CD4-positive, CD25-positive, alpha-beta regulatory T cell (primary cell): ENCODE results near the gene TIMP1. TPM values are rescaled to one million over a fixed set of nuclear protein-coding genes. Genes with fewer than 3 reads are reported as not detected.

Source experiments
- ATAC-seq, 2 donors: fragments of 150-1000 bp; cut with Tn5 transposase; one replicate each; pipeline ENCODE4 v1.10.0; 2021; ENCODE audit warnings: low read depth in 2 of 2, moderate number of reproducible peaks in 2 of 2, moderate library complexity in 1 of 2
- DNase-seq, 3 donors: peaks; one replicate each; pipeline versions ENCODE4 v3.0.0 to v3.0.0-alpha.2; 2012 to 2022; ENCODE audit warnings: mixed read lengths in 1 of 3
- H3K27ac ChIP-seq: one replicate; pipeline ENCODE4 v1.7.0; 2013; ENCODE audit warnings: mild to moderate bottlenecking, low read length; ENCODE audit not compliant: insufficient read depth, poor library complexity, severe bottlenecking
- H3K27me3 ChIP-seq: one replicate; pipeline ENCODE4 v1.7.0; 2013; ENCODE audit warnings: low read length; ENCODE audit not compliant: control insufficient read depth, insufficient read depth
- H3K36me3 ChIP-seq: one replicate; pipeline ENCODE4 v1.7.0; 2013; ENCODE audit warnings: mild to moderate bottlenecking, low read length, moderate library complexity; ENCODE audit not compliant: control insufficient read depth, insufficient read depth
- H3K4me1 ChIP-seq: 2 replicates; pipeline ENCODE4 v1.7.0; 2013; ENCODE audit warnings: mild to moderate bottlenecking, low read length; ENCODE audit not compliant: insufficient read depth, control insufficient read depth, poor library complexity, severe bottlenecking
- H3K4me3 ChIP-seq: one replicate; pipeline ENCODE4 v1.7.0; 2013; ENCODE audit warnings: low read depth, mild to moderate bottlenecking, low read length, moderate library complexity
- H3K9me3 ChIP-seq, 2 experiments: 1 replicate in 1 of 2; 2 replicates in 1 of 2; pipeline ENCODE4 v1.7.0; 2013; ENCODE audit warnings: low read length in 2 of 2, mild to moderate bottlenecking in 1 of 2, moderate library complexity in 1 of 2; ENCODE audit not compliant: control insufficient read depth in 2 of 2
- H3K27ac Mint-ChIP-seq, 3 donors: one replicate each; pipeline ENCODE4 v1.8.0; 2020 to 2022; ENCODE audit warnings: mild to moderate bottlenecking in 3 of 3, mixed read lengths in 3 of 3, moderate library complexity in 2 of 3
- H3K27me3 Mint-ChIP-seq: one replicate; pipeline ENCODE4 v1.8.0; 2022; ENCODE audit warnings: mild to moderate bottlenecking, mixed read lengths
- H3K36me3 Mint-ChIP-seq: one replicate; pipeline ENCODE4 v1.8.0; 2020; ENCODE audit warnings: mixed read lengths
- H3K4me1 Mint-ChIP-seq, 4 donors: one replicate each; pipeline ENCODE4 v1.8.0; 2020 to 2022; ENCODE audit warnings: mixed read lengths in 4 of 4, mild to moderate bottlenecking in 1 of 4
- H3K4me3 Mint-ChIP-seq, 4 donors: one replicate each; pipeline ENCODE4 v1.8.0; 2020 to 2022; ENCODE audit warnings: mild to moderate bottlenecking in 4 of 4, mixed read lengths in 4 of 4, moderate library complexity in 3 of 4
- H3K9me3 Mint-ChIP-seq, 7 donors: one replicate each; pipeline ENCODE4 v1.8.0; 2020 to 2022; ENCODE audit warnings: mixed read lengths in 7 of 7, mild to moderate bottlenecking in 3 of 7, moderate library complexity in 2 of 7
- polyA plus RNA-seq, 4 donors: library from polyadenylated mRNA; unstranded; fragments of 300-500 nt; fragmentation: Illumina TruSeq; gene quantifications; one replicate each; pipeline ENCODE4 v1.2.3, GENCODE V29; 2021
- total RNA-seq: library from RNA; stranded (reverse); gene quantifications from one replicate; pipeline ENCODE4 v1.2.3, GENCODE V29; 2022

The TIMP1 gene
- total and polyA plus RNA-seq, 5 donors from 2014 or later, result 31.8 to 133 (median 100) TPM

DNA sequence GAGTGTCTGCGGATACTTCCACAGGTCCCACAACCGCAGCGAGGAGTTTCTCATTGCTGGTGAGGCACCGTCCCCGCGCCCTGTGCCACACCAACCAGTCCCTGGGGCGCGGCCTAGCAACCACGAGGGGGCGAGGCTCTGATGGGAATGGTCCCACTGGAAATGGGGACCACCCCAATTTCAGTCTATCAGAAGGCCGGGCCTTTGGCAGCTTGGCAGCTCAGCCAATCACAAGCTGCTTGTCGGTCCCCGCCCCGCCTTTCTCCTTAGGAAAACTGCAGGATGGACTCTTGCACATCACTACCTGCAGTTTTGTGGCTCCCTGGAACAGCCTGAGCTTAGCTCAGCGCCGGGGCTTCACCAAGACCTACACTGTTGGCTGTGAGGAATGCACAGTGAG, 3.0 kb downstream of the TIMP1 start:
- ATAC-seq (no peak), DNase-seq (no peak)
- no peaks in the 10 kb centered on the region for H3K9me3 ChIP-seq
- H3K27me3 Mint-ChIP-seq, result no peaks in the 10 kb centered on the region
- H3K4me1 Mint-ChIP-seq, result peaks cover 0 to 22% (median 11%) of the 10 kb centered on the region in 4 donors
- H3K27me3 ChIP-seq, result no peaks in the 10 kb centered on the region
- no peak overlapping the region for H3K27ac ChIP-seq
- no peak overlapping the region for H3K4me3 Mint-ChIP-seq
- peaks cover 5% of the 10 kb centered on the region for H3K36me3 Mint-ChIP-seq
- no peaks in the 10 kb centered on the region for H3K9me3 Mint-ChIP-seq
- no peaks in the 10 kb centered on the region for H3K36me3 ChIP-seq
- H3K27ac Mint-ChIP-seq, result no peak overlapping the region
- peaks cover 20% of the 10 kb centered on the region for H3K4me1 ChIP-seq
- H3K4me3 ChIP-seq, result no peak overlapping the region

DNA sequence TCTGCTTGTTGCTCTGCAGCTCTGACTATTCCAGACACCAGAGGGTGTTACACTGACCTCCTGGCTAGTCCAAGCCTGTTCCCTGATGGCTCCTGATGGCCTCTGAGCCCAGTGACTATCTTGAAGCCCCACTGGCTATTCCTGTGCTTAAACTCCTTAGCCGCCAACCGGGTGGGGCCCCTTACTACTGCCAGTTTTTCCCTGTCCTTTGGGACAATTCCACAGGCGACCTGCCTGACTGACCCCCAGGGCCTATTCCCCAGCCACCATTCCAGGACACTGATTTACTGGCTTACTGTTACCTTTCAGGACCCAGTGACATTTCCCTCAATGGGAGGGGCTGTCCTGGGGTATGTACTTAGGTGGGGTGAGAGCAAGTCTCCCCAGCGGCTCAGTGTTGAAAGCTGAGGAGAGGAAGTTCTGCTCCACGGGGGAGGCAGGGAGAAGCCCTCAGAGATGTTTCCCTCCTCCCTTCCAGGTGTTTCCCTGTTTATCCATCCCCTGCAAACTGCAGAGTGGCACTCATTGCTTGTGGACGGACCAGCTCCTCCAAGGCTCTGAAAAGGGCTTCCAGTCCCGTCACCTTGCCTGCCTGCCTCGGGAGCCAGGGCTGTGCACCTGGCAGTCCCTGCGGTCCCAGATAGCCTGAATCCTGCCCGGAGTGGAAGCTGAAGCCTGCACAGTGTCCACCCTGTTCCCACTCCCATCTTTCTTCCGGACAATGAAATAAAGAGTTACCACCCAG, 4.0 kb downstream of the TIMP1 start:
- Histone ChIP-seq H3K4me3 (no peak overlapping the region), H3K36me3 (no peaks in the 10 kb centered on the region), H3K27ac (no peak overlapping the region), H3K27me3 (no peaks in the 10 kb centered on the region), H3K4me1 (peaks cover 20% of the 10 kb centered on the region), H3K9me3 (no peaks in the 10 kb centered on the region)
- H3K27me3 Mint-ChIP-seq, result no peaks in the 10 kb centered on the region
- no peak overlapping the region for H3K4me3 Mint-ChIP-seq
- H3K36me3 Mint-ChIP-seq, result peaks cover 5% of the 10 kb centered on the region
- H3K27ac Mint-ChIP-seq, result peak overlapping the region in 2 of 3 donors; percentile 44 to 48
- DNase-seq (no peak), ATAC-seq (no peak)
- H3K4me1 Mint-ChIP-seq, result peaks cover 0 to 19% (median 11%) of the 10 kb centered on the region in 4 donors
- H3K9me3 Mint-ChIP-seq, result no peaks in the 10 kb centered on the region

DNA sequence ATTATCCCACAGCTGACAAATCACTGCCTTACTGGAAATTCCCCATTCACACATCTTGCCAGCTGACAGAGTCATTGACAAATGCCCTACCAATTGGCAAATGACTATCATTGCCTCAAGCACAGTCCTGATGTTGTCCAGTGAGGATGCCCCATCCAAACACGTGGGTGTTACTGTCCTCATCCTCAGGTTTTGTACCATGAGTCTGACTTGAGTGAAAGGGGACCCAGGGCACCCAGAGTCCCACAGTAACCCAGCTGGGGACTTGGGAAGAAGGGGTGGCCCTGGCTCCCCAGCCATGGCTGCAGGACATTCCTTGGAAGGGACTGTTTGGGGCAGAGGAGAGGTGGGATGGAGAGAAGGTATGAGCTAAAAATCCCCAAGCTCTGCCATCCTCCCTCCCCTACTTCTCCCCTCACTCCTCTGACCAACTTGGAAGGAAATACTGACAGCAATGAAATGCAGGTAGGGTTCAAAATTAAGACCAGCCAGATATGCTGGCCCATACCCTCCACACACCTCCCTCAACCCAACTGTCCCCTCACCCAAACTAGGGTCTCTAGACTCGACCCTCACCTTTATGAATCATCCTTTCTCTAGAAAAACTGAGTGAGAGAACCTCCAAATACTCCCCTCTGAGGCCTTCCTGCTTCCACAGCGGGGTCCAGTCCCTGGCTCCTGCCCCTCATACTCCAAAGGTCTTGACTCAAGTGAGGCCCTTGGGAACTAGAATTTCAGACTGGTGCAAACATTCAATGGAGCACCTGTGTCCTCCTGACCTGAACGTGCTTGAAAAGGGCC, 5.1 kb downstream of the TIMP1 start:
- Histone ChIP-seq H3K27ac (no peak overlapping the region), H3K4me3 (no peak overlapping the region), H3K9me3 (no peaks in the 10 kb centered on the region), H3K4me1 (peaks cover 10% of the 10 kb centered on the region), H3K27me3 (no peaks in the 10 kb centered on the region), H3K36me3 (no peaks in the 10 kb centered on the region)
- Mint-ChIP-seq H3K27me3 (no peaks in the 10 kb centered on the region), H3K4me3 (no peak overlapping the region), H3K9me3 (no peaks in the 10 kb centered on the region), H3K36me3 (peaks cover 5% of the 10 kb centered on the region), H3K4me1 (peaks cover 0 to 12% (median 4%) of the 10 kb centered on the region in 4 donors), H3K27ac (peak overlapping the region in 1 of 3 donors; percentile 50)
- DNase-seq, result no peak
- no peak for ATAC-seq

DNA sequence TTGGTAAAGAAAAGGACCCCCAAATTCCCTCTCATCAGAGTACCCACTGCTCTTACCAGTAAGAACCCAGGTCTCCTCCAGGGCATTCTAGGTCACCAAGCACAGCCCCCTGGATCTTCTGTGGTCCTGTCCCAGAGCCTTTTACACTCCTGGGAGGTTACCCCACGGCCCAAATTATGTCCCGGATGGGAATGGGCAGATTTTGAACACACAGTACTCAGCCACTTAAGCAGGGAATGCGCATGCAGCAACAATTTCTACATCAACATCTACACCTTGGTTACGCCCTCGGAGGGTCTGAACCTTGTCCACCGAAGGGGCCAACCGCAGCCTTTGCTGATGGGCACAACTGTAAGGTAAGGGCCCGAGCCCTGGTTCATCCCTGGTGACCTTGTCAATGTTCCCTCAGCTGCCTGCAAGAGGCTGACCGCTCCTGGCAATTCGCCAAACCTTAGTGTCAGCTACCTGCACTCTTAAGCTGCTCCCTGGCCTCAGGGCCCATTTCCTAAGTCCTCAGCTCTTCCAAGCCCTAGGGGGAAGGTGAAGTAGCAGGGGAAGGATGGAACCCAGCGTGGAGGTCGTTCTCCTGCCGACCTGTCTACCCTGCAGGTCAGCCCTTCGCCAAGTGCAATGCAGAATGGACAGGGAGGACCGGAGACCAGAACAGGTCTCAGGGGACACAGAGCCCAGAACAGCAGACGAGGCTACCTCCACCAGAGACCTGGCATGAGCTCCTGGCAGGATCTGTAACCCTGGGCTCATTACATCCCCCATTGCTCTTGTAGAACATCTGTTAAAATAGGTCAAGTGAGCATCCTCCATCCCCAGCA, 5.9 kb downstream of the TIMP1 start:
- Mint-ChIP-seq H3K9me3 (no peaks in the 10 kb centered on the region), H3K27ac (peak overlapping the region in 1 of 3 donors; percentile 50), H3K4me3 (no peak overlapping the region), H3K27me3 (no peaks in the 10 kb centered on the region), H3K36me3 (peaks cover 5% of the 10 kb centered on the region), H3K4me1 (peaks cover 0 to 9% (median 4%) of the 10 kb centered on the region in 4 donors)
- Histone ChIP-seq H3K4me1 (peaks cover 2% of the 10 kb centered on the region), H3K9me3 (no peaks in the 10 kb centered on the region), H3K27me3 (no peaks in the 10 kb centered on the region), H3K27ac (no peak overlapping the region), H3K4me3 (no peak overlapping the region), H3K36me3 (no peaks in the 10 kb centered on the region)
- no peak for ATAC-seq
- no peak for DNase-seq

DNA sequence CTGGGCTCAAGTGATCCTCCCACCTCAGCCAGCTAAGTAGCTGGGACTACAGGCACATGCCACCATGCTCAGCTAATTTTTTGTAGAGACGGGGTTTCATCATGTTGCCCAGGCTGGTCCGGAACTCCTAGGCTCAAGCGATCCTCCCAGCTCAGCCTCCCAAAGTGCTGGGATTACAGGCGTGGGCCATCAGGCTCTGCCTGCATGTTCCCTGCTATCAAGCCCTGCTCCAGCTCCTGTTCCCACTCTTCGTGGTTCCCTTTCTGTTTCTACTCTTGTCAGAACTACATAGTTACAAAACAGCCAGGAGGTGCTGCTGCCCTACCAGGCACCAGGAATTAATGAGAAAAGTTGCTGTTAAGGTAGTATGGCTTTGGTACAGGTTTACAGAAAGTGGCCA, 8.7 kb downstream of the TIMP1 start:
- ATAC-seq, result no peak
- Mint-ChIP-seq H3K27ac (no peak overlapping the region), H3K4me3 (no peak overlapping the region), H3K4me1 (peaks cover 0 to 11% (median under 1%) of the 10 kb centered on the region in 4 donors), H3K9me3 (peaks cover 0 to 6% (median 0%) of the 10 kb centered on the region in 7 donors), H3K27me3 (no peaks in the 10 kb centered on the region), H3K36me3 (peaks cover under 1% of the 10 kb centered on the region)
- Histone ChIP-seq H3K27me3 (no peaks in the 10 kb centered on the region), H3K36me3 (no peaks in the 10 kb centered on the region), H3K27ac (no peak overlapping the region), H3K4me1 (peaks cover 3% of the 10 kb centered on the region), H3K9me3 (no peaks in the 10 kb centered on the region), H3K4me3 (no peak overlapping the region)
- DNase-seq, result no peak

DNA sequence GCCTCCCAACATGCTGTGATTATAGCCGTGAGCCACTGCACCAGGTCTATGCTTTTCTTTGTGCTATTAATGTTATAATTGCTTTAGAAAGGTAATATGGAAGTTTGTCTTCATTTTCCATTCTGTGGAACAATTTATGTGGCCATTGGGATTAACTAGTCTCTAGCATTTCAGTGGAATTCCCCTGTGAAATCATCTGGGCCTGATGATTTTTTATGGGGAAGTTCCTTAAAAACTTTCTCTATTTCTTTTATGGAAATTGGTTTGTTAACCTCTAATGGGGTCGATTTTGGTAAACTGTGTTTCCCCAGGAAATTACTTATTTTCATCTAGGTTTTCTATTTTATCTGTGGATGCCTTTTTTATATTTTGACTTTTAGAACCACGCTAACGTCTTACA, 11.3 kb downstream of the TIMP1 start:
- no peaks in the 10 kb centered on the region for H3K27me3 Mint-ChIP-seq
- Histone ChIP-seq H3K27me3 (no peaks in the 10 kb centered on the region), H3K36me3 (no peaks in the 10 kb centered on the region), H3K9me3 (peaks cover 5 to 8% of the 10 kb centered on the region in 2 experiments), H3K4me3 (no peak overlapping the region), H3K4me1 (peaks cover 3% of the 10 kb centered on the region), H3K27ac (no peak overlapping the region)
- peaks cover 0 to 16% (median 5%) of the 10 kb centered on the region in 4 donors for H3K4me1 Mint-ChIP-seq
- ATAC-seq (no peak), DNase-seq (no peak)
- no peak overlapping the region for H3K27ac Mint-ChIP-seq
- peaks cover 0 to 18% (median 5%) of the 10 kb centered on the region in 7 donors for H3K9me3 Mint-ChIP-seq
- peaks cover 4% of the 10 kb centered on the region for H3K36me3 Mint-ChIP-seq
- H3K4me3 Mint-ChIP-seq, result no peak overlapping the region

DNA sequence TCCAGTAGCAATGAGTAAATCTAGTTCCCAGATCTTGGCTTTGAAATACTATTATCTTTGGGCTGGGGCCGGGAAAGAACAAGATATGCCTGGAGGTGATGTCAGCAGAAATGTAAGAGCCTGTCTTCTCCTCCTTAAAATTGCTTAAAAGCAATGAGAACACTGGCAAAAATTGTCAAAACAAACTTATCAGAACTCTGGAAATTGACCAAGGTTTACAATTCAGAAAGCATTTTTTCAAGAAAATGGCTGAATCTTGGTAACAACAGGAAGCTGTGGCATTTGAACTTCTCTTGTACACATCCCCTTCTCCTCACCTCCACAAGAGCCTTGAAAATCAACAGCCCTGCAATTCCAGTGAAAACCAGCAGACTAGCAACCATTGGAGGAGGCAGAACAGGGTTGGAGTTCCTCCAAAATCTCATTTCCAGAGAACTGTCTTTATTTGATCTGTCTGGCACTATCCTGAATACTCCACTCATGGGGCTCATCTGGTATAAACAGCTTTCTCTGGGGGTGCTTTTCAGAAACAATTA, 13.5 kb downstream of the TIMP1 start:
- peaks cover 3% of the 10 kb centered on the region for H3K4me1 ChIP-seq
- peak overlapping the region; percentile 19 for H3K4me3 ChIP-seq
- no peak overlapping the region for H3K27ac ChIP-seq
- no peak for ATAC-seq
- Mint-ChIP-seq H3K27ac (peak overlapping the region; percentile 65 to 95 (median 69)), H3K4me1 (peaks cover 0 to 16% (median 5%) of the 10 kb centered on the region in 4 donors), H3K9me3 (peaks cover 0 to 23% (median 5%) of the 10 kb centered on the region in 7 donors), H3K4me3 (peak overlapping the region in 2 of 4 donors; percentile 16 to 19), H3K27me3 (peaks cover 1% of the 10 kb centered on the region), H3K36me3 (peaks cover 4% of the 10 kb centered on the region)
- H3K36me3 ChIP-seq, result no peaks in the 10 kb centered on the region
- peaks cover 2% of the 10 kb centered on the region for H3K27me3 ChIP-seq
- DNase-seq, result peak in 1 of 3 donors; percentile 22
- peaks cover 5 to 10% of the 10 kb centered on the region in 2 experiments for H3K9me3 ChIP-seq
